T47D (cell line): ENCODE measurements around the gene UBR3.

ENCODE experiments used
- DNase-seq, 2 experiments: peaks; one replicate each; pipeline versions ENCODE4 v3.0.0 to v3.0.0-alpha.2; 2011 to 2012; ENCODE audit warnings: low read depth in 1 of 2, low spot score in 1 of 2
- JUND ChIP-seq: IDR thresholded peaks from 2 replicates; pipeline ENCODE4 v1.6.1; 2012; ENCODE audit warnings: low read depth
- in situ Hi-C: cut with HindIII; loops from 2 replicates; pipeline ENCODE4 v1.10.0; 2016; ENCODE audit warnings: low sequenced_read_pairs, low pct_unique_long_range_greater_than_20kb

Gene UBR3

GRCh38 chr2:169983506-169983905, 156.3 kb downstream of the UBR3 start:
- in situ Hi-C loops, result no loop called here
- no peak for TF ChIP-seq JUND
- no peak for DNase-seq

DNA sequence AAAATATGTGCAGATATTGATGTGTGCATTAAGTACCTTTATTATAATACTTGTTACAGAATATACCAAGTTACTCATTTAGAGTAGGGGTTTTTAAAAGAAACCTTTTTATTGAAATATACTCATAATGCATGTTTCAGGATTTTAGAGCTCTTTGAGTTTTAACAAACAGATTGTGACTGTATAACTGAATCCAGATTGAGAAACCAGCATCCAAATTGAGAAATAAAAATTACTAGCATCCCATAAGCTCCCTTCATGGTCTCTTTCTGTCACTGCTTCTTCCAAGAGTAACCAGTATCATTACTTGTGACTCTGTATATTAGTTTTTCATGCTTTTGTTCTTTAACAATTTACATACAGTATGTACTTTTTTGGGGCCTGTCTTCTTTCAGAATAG, 156.9 kb downstream of the UBR3 start:
- in situ Hi-C loops, result no loop called here
- DNase-seq, result no peak
- no peak for TF ChIP-seq JUND

DNA sequence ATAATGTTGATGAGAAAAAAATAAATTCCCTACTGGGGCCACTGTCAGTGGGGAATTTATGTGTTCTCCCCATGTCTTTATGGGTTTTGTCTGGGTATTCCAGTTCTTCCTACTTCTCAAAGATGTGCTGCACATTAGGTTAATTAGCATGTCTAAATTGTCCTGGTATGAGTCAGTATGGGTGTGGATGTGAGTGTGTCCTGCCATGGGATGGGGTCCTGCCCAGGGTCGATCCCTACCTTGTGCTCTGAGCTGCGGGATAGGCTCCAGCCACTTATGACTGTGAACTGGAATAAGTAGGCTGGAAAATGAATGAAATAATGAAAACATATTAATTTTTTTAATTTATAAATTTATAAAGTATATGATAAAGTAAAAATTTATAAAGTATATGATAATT, 167.5 kb downstream of the UBR3 start:
- DNase-seq, result no peak
- in situ Hi-C loops, result no loop called here
- TF ChIP-seq JUND, result no peak

- in situ Hi-C loops, result no loop called here
- DNase-seq, result no peak
- no peak for TF ChIP-seq JUND
Measured at GRCh38 chr2:169997140-169997887, 170.1 kb downstream of the UBR3 start.

DNA sequence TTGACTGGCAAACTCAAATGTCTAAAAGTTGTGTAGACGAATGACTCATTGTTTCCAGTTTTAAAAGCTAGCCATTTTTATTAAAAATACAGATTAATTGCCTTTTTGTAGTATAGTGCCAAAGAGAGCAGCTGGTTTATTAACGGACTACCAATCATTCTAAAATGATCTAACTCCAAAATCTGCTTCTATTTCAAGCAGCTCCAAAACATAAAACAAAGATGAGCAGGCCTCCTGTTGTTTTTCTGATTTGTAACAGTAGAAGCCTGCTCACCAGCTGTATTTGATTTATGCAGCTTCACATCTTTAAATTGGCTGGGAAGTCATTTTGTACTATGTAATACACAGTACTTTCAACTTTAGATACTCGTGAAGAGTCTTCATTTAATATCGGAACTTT, 171.8 kb downstream of the UBR3 start:
- no peak for TF ChIP-seq JUND
- in situ Hi-C loops, result no loop called here
- DNase-seq, result no peak

DNA sequence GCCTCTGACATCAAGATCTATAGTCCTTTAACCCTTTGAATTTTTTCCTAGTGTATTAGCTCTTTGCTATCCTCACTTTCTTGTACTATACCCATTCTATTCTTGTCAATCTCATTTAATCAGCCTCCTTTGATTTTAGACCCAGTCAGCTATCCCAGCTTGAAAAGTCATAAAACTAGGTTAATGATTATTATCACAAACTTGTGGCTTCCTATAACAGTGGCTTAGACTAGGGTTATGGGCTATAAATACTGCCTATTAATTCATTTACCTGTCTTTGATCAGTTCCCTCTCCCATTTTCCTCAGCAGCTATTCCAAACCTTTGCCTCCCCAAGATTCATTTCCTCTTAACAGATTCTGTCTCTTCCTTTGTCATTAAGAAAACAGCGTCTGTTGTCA, 174.8 kb downstream of the UBR3 start:
- in situ Hi-C loops, result no loop called here
- TF ChIP-seq JUND, result no peak
- DNase-seq, result no peak

DNA sequence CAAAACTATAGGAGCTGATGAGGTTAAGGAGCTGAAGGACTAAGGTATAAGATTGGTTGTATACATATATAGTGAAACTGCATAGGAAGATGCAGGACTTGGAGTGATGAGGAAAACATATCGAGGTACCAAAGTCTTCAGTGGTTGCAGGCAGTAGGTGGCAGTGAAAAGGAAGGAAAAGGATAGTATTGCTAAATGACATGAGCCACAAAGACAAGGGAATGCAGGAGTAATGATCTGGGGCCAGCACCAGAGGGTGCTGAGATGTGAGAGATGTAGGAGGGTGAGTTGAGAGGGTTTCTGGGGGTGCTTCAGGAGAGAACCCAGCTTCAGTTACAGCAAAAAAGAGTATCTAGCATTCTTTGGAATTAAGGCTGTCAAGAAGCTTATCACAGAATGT, 178.4 kb downstream of the UBR3 start:
- in situ Hi-C loops, result no loop called here
- no peak for DNase-seq
- no peak for TF ChIP-seq JUND

- DNase-seq, result no peak
Measured at GRCh38 chr2:170006587-170007325, 179.5 kb downstream of the UBR3 start.

GRCh38 chr2:170009209-170009608, 182.0 kb downstream of the UBR3 start:
- TF ChIP-seq JUND, result no peak
- in situ Hi-C loops, result no loop called here
- no peak for DNase-seq

More at GRCh38 chr2:170006587-170007325, 179.5 kb downstream of the UBR3 start:
- no peak for TF ChIP-seq JUND
- in situ Hi-C loops, result no loop called here

GRCh38 chr2:170012773-170013172, 185.5 kb downstream of the UBR3 start:
- in situ Hi-C loops, result no loop called here
- no peak for DNase-seq
- no peak for TF ChIP-seq JUND

- no peak for DNase-seq
- TF ChIP-seq JUND, result no peak
- in situ Hi-C loops, result no loop called here
Measured at GRCh38 chr2:170013802-170014551, 186.7 kb downstream of the UBR3 start.

GRCh38 chr2:170014769-170015168, 187.5 kb downstream of the UBR3 start:
- in situ Hi-C loops, result no loop called here
- no peak for TF ChIP-seq JUND

DNA sequence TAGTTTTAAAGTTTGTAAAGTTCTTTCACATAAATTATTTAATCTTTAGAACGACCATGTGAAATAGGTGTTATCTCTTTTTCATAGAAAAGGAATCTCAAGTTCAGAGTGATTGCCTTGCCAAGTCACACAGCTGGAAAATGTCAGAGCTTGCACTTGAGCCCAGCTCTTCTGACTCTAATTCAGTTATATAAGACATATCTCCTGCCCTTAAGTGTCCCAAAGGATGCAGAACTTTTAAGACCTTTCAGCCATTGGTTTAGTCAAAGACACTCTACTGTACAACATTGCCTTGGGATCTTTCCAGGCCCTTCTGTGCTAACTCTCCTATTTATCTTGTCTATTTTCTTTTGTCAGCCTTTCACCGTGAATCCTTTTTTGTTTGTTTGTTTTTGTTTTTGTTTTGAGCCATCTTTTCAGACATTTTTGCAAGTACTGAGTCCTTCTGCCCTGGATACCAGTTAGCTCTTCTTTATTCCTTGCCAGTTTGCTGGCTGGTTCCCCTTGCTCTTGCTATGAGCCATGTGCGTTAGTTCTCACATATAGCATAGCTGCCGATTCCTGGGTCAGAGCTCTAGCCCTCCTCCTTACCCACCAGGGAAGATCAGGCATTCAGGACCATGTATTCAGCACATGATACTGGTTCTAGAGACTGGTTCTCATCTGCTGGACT, 190.7 kb downstream of the UBR3 start:
- in situ Hi-C loops, result no loop called here
- no peak for DNase-seq
- no peak for TF ChIP-seq JUND

More at GRCh38 chr2:170014769-170015168, 187.5 kb downstream of the UBR3 start:
- no peak for DNase-seq
